DOHH2 (cell line): Measurements from ENCODE around the gene CATSPERZ.

ENCODE experiments used
- H3F3A ChIP-seq: fragments of 200-600 bp; sonication (generic), shearing (Covaris generic); 2 replicates; pipeline ENCODE4 v1.6.0; 2016; ENCODE audit warnings: antibody characterized with exemption, mild to moderate bottlenecking; ENCODE audit not compliant: control insufficient read depth, insufficient read depth
- H3K27ac ChIP-seq: fragments of 200-600 bp; sonication (generic); 2 replicates; pipeline ENCODE4 v1.5.1; 2014; ENCODE audit warnings: low read depth, mild to moderate bottlenecking, low read length, moderate library complexity
- H3K27me3 ChIP-seq: fragments of 200-600 bp; sonication (generic); 2 replicates; pipeline ENCODE4 v1.6.1; 2014; ENCODE audit warnings: mild to moderate bottlenecking, low read length, mixed read lengths; ENCODE audit not compliant: control insufficient read depth
- H3K36me3 ChIP-seq: fragments of 200-600 bp; sonication (generic); 2 replicates; pipeline ENCODE4 v1.6.1; 2014; ENCODE audit warnings: mild to moderate bottlenecking, low read length, moderate library complexity, mixed read lengths; ENCODE audit not compliant: control insufficient read depth
- H3K4me1 ChIP-seq: fragments of 200-600 bp; sonication (generic); 2 replicates; pipeline ENCODE4 v1.6.1; 2014; ENCODE audit warnings: mild to moderate bottlenecking, low read length, mixed read lengths; ENCODE audit not compliant: control insufficient read depth
- H3K4me2 ChIP-seq: fragments of 200-600 bp; sonication (generic); 2 replicates; pipeline ENCODE4 v1.6.0; 2014; ENCODE audit warnings: mild to moderate bottlenecking, low read length, moderate library complexity
- H3K4me3 ChIP-seq: fragments of 200-600 bp; sonication (generic); 2 replicates; pipeline ENCODE4 v1.5.1; 2014; ENCODE audit warnings: mild to moderate bottlenecking, low read length, mixed read lengths
- H3K79me2 ChIP-seq: fragments of 200-600 bp; sonication (generic); 2 replicates; pipeline ENCODE4 v1.6.1; 2014; ENCODE audit warnings: mild to moderate bottlenecking, low read length, mixed read lengths; ENCODE audit not compliant: control insufficient read depth
- H3K9me2 ChIP-seq: fragments of 200-600 bp; sonication (generic); replicated peaks from 2 replicates; pipeline ENCODE4 v1.6.1; 2014; ENCODE audit warnings: mild to moderate bottlenecking, low read length, mixed read lengths; ENCODE audit not compliant: control insufficient read depth
- H3K9me3 ChIP-seq: fragments of 200-600 bp; sonication (generic); 2 replicates; pipeline ENCODE4 v1.6.1; 2014; ENCODE audit warnings: antibody characterized with exemption, low read length, mixed read lengths; ENCODE audit not compliant: control insufficient read depth, insufficient read depth
- H4K20me1 ChIP-seq: fragments of 200-600 bp; sonication (generic); 2 replicates; pipeline ENCODE4 v1.6.0; 2014; ENCODE audit warnings: low read depth, mild to moderate bottlenecking, antibody characterized with exemption, low read length, moderate library complexity; ENCODE audit not compliant: control insufficient read depth, insufficient read depth
- CTCF ChIP-seq: fragments of 200-600 bp; sonication (generic); IDR thresholded peaks from one replicate; pipeline ENCODE4 v1.5.1; 2014; ENCODE audit warnings: antibody characterized with exemption, mild to moderate bottlenecking, low read depth, low read length; ENCODE audit not compliant: poor library complexity, severe bottlenecking
- EZH2phosphoT487 ChIP-seq: fragments of 200-600 bp; sonication (generic); IDR thresholded peaks from 2 replicates; pipeline ENCODE4 v1.6.1; 2017; ENCODE audit warnings: borderline replicate concordance, mild to moderate bottlenecking, antibody characterized with exemption, low read length, moderate library complexity, mixed read lengths

CATSPERZ gene

GRCh38 chr11:64298966-64299846, 952 bp upstream of the CATSPERZ start:
- peaks cover 26% of the 10 kb centered on the region for H3K4me1 ChIP-seq
- H3K9me3 ChIP-seq, result no peaks in the 10 kb centered on the region
- H3K27me3 ChIP-seq, result peaks cover 64% of the 10 kb centered on the region
- H4K20me1 ChIP-seq, result no peaks in the 10 kb centered on the region
- H3K27ac ChIP-seq, result no peak overlapping the region
- H3F3A ChIP-seq, result no peaks in the 10 kb centered on the region; the same call in 1 of the 2 replicates
- no peaks in the 10 kb centered on the region for H3K36me3 ChIP-seq
- H3K4me2 ChIP-seq, result no peak overlapping the region
- no peak overlapping the region for H3K4me3 ChIP-seq
- H3K9me2 ChIP-seq, result no peaks in the 10 kb centered on the region
- no peaks in the 10 kb centered on the region for H3K79me2 ChIP-seq
- TF ChIP-seq EZH2phosphoT487 (no peak), CTCF (no peak)

GRCh38 chr11:64303109-64304031, 3.2 kb downstream of the CATSPERZ start:
- peak overlapping the region; percentile 89; the same call in 1 of the 2 replicates for H3K4me2 ChIP-seq
- TF ChIP-seq EZH2phosphoT487, result no peak
- H3K4me1 ChIP-seq, result peaks cover 41% of the 10 kb centered on the region
- H3K36me3 ChIP-seq, result peaks cover 26% of the 10 kb centered on the region
- no peaks in the 10 kb centered on the region for H3K9me2 ChIP-seq
- H3K27ac ChIP-seq, result no peak overlapping the region
- H3K79me2 ChIP-seq, result peaks cover 27% of the 10 kb centered on the region
- H3K4me3 ChIP-seq, result peak overlapping the region; percentile 86; the same call in 1 of the 2 replicates
- H4K20me1 ChIP-seq, result no peaks in the 10 kb centered on the region
- no peaks in the 10 kb centered on the region for H3K9me3 ChIP-seq
- H3F3A ChIP-seq, result no peaks in the 10 kb centered on the region; the same call in 1 of the 2 replicates
- peaks cover 25% of the 10 kb centered on the region for H3K27me3 ChIP-seq

GRCh38 chr11:64304032-64304315, 3.8 kb downstream of the CATSPERZ start:
- TF ChIP-seq EZH2phosphoT487 (no peak), CTCF (no peak)
- H3K27ac ChIP-seq, result no peak overlapping the region

More at GRCh38 chr11:64304032-64304315, 3.8 kb downstream of the CATSPERZ start:
- Histone ChIP-seq H3K9me3 (no peaks in the 10 kb centered on the region), H3K9me2 (no peaks in the 10 kb centered on the region), H4K20me1 (no peaks in the 10 kb centered on the region), H3K4me1 (peaks cover 41% of the 10 kb centered on the region), H3K4me3 (peak overlapping the region; percentile 86), H3K36me3 (peaks cover 26% of the 10 kb centered on the region), H3K27me3 (peaks cover 20% of the 10 kb centered on the region), H3K4me2 (peak overlapping the region; percentile 89), H3F3A (no peaks in the 10 kb centered on the region; the same call in 1 of the 2 replicates), H3K79me2 (peaks cover 30% of the 10 kb centered on the region)
